Parathyroid adenoma (tissue), 2 donors: ENCODE results near the gene RNFT2.
A peak's percentile ranks its signal among the peaks of the same experiment; 100 is the strongest.
"Not testable (repeated sequence)": the region's sequence is repeated elsewhere in the genome, so short reads cannot be mapped to it uniquely, and the experiment has no call there.

Experiments used
- H2AFZ ChIP-seq: fragments of 300-600 bp; sonication (generic); one replicate; pipeline ENCODE4 v1.7.0; 2017; ENCODE audit warnings: antibody characterized with exemption, mild to moderate bottlenecking
- H3K27ac ChIP-seq: fragments of 300-600 bp; sonication (generic); one replicate; pipeline ENCODE4 v1.7.0; 2017
- H3K27me3 ChIP-seq: fragments of 300-600 bp; sonication (generic); one replicate; pipeline ENCODE4 v1.7.0; 2017; ENCODE audit warnings: low read length; ENCODE audit not compliant: control insufficient read depth, insufficient read depth
- H3K36me3 ChIP-seq: fragments of 300-600 bp; sonication (generic); one replicate; pipeline ENCODE4 v1.7.0; 2017; ENCODE audit warnings: low read length; ENCODE audit not compliant: control insufficient read depth, insufficient read depth
- H3K4me1 ChIP-seq: fragments of 300-600 bp; sonication (generic); one replicate; pipeline ENCODE4 v1.7.0; 2017; ENCODE audit warnings: control low read depth
- H3K4me2 ChIP-seq: fragments of 300-600 bp; sonication (generic); one replicate; pipeline ENCODE4 v1.7.0; 2017; ENCODE audit warnings: low read length
- H3K4me3 ChIP-seq: fragments of 300-600 bp; sonication (generic); one replicate; pipeline ENCODE4 v1.7.0; 2017; ENCODE audit warnings: low read depth, low read length
- H3K79me2 ChIP-seq: fragments of 300-600 bp; sonication (generic); one replicate; pipeline ENCODE4 v1.7.0; 2017; ENCODE audit warnings: control low read depth
- H3K9ac ChIP-seq: fragments of 300-600 bp; sonication (generic); one replicate; pipeline ENCODE4 v1.7.0; 2017; ENCODE audit warnings: mild to moderate bottlenecking
- H3K9me3 ChIP-seq: fragments of 300-600 bp; sonication (generic); one replicate; pipeline ENCODE4 v1.7.0; 2017; ENCODE audit warnings: low read length; ENCODE audit not compliant: control insufficient read depth
- CTCF ChIP-seq: fragments of 300-600 bp; sonication (generic); IDR thresholded peaks from one replicate; pipeline ENCODE4 v1.7.0; 2017; ENCODE audit warnings: antibody characterized with exemption, mild to moderate bottlenecking
- donor health status: primary hyperparathyroidism.

The RNFT2 gene

GRCh38 chr12:116736962-116737773 is 947 bp upstream of the RNFT2 start:
- Histone ChIP-seq H3K27ac (no peak overlapping the region), H3K27me3 (no peaks in the 10 kb centered on the region), H3K36me3 (no peaks in the 10 kb centered on the region), H3K4me3 (peak overlapping the region; percentile 70), H3K79me2 (peaks cover 8% of the 10 kb centered on the region), H3K4me1 (peaks cover 3% of the 10 kb centered on the region), H3K9ac (no peak overlapping the region), H3K4me2 (peak overlapping the region; percentile 84), H3K9me3 (no peaks in the 10 kb centered on the region), H2AFZ (peak overlapping the region; percentile 68)
- TF ChIP-seq CTCF, result no peak

GRCh38 chr12:116739381-116739887 is 1.3 kb downstream of the RNFT2 start:
- Histone ChIP-seq H3K4me3 (no peak overlapping the region), H3K27me3 (no peaks in the 10 kb centered on the region), H3K27ac (no peak overlapping the region), H3K36me3 (no peaks in the 10 kb centered on the region), H3K79me2 (peaks cover 8% of the 10 kb centered on the region), H3K9ac (no peak overlapping the region), H3K4me1 (peaks cover 3% of the 10 kb centered on the region), H3K4me2 (no peak overlapping the region), H2AFZ (no peak overlapping the region), H3K9me3 (no peaks in the 10 kb centered on the region)
- TF ChIP-seq CTCF, result no peak

- H2AFZ ChIP-seq, H3K36me3 ChIP-seq, H3K4me1 ChIP-seq: not testable (repeated sequence)
These were observed 4.7 kb downstream of the RNFT2 start for GRCh38 chr12:116742787-116743186.

GRCh38 chr12:116744766-116745165 is 6.7 kb downstream of the RNFT2 start:
- TF ChIP-seq CTCF, result no peak
- Histone ChIP-seq H3K27ac (no peak overlapping the region), H3K9me3 (no peaks in the 10 kb centered on the region)

More at GRCh38 chr12:116742787-116743186, 4.7 kb downstream of the RNFT2 start:
- H3K79me2 ChIP-seq, H3K27ac ChIP-seq, H3K27me3 ChIP-seq, H3K4me2 ChIP-seq, H3K9me3 ChIP-seq, H3K9ac ChIP-seq, H3K4me3 ChIP-seq: not testable (repeated sequence)

GRCh38 chr12:116745554-116745953 is 7.4 kb downstream of the RNFT2 start:
- Histone ChIP-seq H3K4me2 (no peak overlapping the region), H3K27me3 (no peaks in the 10 kb centered on the region), H2AFZ (no peak overlapping the region), H3K36me3 (no peaks in the 10 kb centered on the region), H3K9ac (no peak overlapping the region), H3K79me2 (no peaks in the 10 kb centered on the region), H3K4me3 (no peak overlapping the region), H3K4me1 (no peaks in the 10 kb centered on the region), H3K9me3 (no peaks in the 10 kb centered on the region), H3K27ac (no peak overlapping the region)
- TF ChIP-seq CTCF, result no peak

More at GRCh38 chr12:116744766-116745165, 6.7 kb downstream of the RNFT2 start:
- Histone ChIP-seq H3K4me2 (no peak overlapping the region), H3K4me1 (no peaks in the 10 kb centered on the region), H3K27me3 (no peaks in the 10 kb centered on the region), H2AFZ (no peak overlapping the region), H3K36me3 (no peaks in the 10 kb centered on the region), H3K4me3 (no peak overlapping the region), H3K79me2 (no peaks in the 10 kb centered on the region), H3K9ac (no peak overlapping the region)
